ENCODE measurements around the gene LPIN1. TPM values are rescaled to one million over a fixed set of nuclear protein-coding genes. Genes with fewer than 3 reads are reported as not detected.

LPIN1 gene
- total and polyA plus RNA-seq, 2 of the 13 experiments (the other 11 are each of a cell fraction or from before 2014, with no cell fraction given), result 9.7 to 19.4 TPM

DNA sequence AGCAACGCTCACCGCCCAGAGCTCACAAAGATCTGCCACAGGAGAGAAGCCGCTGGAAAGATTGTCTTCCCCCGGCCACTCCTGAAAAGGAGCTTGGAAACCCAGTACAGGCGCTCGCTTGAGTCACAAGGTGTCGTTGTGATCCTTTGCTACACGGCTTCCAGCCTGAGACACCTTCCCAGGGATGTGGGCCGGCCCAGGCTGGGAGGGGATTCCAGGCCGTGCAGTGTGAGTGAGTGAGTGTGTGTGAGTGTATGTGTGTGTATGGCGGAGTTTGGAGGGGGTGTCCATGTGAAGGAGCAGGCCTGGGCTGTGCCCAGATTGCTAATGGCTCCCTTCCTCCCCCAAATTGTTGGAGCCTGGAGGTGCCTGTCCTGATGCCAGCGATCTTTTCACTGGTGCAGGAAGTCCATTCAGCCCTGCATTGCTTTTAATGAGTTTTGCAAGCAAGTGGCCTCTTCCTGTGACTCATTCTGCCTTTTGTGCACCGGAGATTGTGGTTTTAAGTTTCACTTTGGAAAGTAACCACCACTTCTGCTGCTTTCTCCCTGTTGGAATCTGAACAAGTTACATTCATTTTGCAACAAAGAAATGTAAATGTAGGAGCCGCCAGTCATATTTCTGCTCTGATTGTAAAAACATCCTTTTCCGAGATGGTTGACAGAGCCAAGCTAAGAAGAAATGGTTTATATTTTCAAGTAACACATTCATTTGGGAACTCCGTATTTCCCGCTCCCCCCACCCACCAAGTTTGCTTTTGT is 83.7 kb downstream of the LPIN1 start (continued):
- TF ChIP-seq, protein P1, sequence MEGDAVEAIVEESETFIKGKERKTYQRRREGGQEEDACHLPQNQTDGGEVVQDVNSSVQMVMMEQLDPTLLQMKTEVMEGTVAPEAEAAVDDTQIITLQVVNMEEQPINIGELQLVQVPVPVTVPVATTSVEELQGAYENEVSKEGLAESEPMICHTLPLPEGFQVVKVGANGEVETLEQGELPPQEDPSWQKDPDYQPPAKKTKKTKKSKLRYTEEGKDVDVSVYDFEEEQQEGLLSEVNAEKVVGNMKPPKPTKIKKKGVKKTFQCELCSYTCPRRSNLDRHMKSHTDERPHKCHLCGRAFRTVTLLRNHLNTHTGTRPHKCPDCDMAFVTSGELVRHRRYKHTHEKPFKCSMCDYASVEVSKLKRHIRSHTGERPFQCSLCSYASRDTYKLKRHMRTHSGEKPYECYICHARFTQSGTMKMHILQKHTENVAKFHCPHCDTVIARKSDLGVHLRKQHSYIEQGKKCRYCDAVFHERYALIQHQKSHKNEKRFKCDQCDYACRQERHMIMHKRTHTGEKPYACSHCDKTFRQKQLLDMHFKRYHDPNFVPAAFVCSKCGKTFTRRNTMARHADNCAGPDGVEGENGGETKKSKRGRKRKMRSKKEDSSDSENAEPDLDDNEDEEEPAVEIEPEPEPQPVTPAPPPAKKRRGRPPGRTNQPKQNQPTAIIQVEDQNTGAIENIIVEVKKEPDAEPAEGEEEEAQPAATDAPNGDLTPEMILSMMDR (CRISPR knock-in tag; IDR thresholded peaks at IDR 0.05), result peak; percentile 86
- TF ChIP-seq KDM5B (CRISPR knock-in tag; IDR thresholded peaks at IDR 0.05; ENCODE audit: borderline replicate concordance) (0 out of 2 replicates have a peak, but pooled peaks have one; percentile 39), MED13 (CRISPR knock-in tag; IDR thresholded peaks at IDR 0.05) (no peak), ZNF335 (CRISPR knock-in tag; IDR thresholded peaks at IDR 0.05) (peak; percentile 74; the same call in 1 of the 2 replicates), SMAD3 (CRISPR knock-in tag; IDR thresholded peaks at IDR 0.05) (peak; percentile 51; the same call in 1 of the 2 replicates), MIXL1 (CRISPR knock-in tag; IDR thresholded peaks at IDR 0.05) (peak; percentile 58; the same call in 1 of the 2 replicates), ZNF598 (CRISPR knock-in tag; IDR thresholded peaks at IDR 0.05; ENCODE audit: borderline replicate concordance) (peak; percentile 88), KDM6A (CRISPR knock-in tag; IDR thresholded peaks at IDR 0.05; ENCODE audit: low read depth) (peak; percentile 79), PPARG (CRISPR knock-in tag; conservative IDR thresholded peaks at IDR 0.05) (peak; percentile 14; the same call in 1 of the 2 replicates), KDM5A (IDR thresholded peaks at IDR 0.05; ENCODE audit: borderline replicate concordance, low read length) (peak; percentile 33; the same call in 1 of the 2 replicates)
- TF ChIP-seq, protein P2, sequence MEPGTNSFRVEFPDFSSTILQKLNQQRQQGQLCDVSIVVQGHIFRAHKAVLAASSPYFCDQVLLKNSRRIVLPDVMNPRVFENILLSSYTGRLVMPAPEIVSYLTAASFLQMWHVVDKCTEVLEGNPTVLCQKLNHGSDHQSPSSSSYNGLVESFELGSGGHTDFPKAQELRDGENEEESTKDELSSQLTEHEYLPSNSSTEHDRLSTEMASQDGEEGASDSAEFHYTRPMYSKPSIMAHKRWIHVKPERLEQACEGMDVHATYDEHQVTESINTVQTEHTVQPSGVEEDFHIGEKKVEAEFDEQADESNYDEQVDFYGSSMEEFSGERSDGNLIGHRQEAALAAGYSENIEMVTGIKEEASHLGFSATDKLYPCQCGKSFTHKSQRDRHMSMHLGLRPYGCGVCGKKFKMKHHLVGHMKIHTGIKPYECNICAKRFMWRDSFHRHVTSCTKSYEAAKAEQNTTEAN (CRISPR knock-in tag; conservative IDR thresholded peaks at IDR 0.05), result peak; percentile 75
- TF ChIP-seq, protein P3, sequence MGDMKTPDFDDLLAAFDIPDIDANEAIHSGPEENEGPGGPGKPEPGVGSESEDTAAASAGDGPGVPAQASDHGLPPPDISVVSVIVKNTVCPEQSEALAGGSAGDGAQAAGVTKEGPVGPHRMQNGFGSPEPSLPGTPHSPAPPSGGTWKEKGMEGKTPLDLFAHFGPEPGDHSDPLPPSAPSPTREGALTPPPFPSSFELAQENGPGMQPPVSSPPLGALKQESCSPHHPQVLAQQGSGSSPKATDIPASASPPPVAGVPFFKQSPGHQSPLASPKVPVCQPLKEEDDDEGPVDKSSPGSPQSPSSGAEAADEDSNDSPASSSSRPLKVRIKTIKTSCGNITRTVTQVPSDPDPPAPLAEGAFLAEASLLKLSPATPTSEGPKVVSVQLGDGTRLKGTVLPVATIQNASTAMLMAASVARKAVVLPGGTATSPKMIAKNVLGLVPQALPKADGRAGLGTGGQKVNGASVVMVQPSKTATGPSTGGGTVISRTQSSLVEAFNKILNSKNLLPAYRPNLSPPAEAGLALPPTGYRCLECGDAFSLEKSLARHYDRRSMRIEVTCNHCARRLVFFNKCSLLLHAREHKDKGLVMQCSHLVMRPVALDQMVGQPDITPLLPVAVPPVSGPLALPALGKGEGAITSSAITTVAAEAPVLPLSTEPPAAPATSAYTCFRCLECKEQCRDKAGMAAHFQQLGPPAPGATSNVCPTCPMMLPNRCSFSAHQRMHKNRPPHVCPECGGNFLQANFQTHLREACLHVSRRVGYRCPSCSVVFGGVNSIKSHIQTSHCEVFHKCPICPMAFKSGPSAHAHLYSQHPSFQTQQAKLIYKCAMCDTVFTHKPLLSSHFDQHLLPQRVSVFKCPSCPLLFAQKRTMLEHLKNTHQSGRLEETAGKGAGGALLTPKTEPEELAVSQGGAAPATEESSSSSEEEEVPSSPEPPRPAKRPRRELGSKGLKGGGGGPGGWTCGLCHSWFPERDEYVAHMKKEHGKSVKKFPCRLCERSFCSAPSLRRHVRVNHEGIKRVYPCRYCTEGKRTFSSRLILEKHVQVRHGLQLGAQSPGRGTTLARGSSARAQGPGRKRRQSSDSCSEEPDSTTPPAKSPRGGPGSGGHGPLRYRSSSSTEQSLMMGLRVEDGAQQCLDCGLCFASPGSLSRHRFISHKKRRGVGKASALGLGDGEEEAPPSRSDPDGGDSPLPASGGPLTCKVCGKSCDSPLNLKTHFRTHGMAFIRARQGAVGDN (CRISPR knock-in tag; IDR thresholded peaks at IDR 0.05), result peak; percentile 90
- TF ChIP-seq, protein P4, sequence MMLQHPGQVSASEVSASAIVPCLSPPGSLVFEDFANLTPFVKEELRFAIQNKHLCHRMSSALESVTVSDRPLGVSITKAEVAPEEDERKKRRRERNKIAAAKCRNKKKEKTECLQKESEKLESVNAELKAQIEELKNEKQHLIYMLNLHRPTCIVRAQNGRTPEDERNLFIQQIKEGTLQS (CRISPR knock-in tag; IDR thresholded peaks at IDR 0.05), result peak; percentile 91
- TF ChIP-seq, protein P5, sequence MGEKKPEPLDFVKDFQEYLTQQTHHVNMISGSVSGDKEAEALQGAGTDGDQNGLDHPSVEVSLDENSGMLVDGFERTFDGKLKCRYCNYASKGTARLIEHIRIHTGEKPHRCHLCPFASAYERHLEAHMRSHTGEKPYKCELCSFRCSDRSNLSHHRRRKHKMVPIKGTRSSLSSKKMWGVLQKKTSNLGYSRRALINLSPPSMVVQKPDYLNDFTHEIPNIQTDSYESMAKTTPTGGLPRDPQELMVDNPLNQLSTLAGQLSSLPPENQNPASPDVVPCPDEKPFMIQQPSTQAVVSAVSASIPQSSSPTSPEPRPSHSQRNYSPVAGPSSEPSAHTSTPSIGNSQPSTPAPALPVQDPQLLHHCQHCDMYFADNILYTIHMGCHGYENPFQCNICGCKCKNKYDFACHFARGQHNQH (CRISPR knock-in tag; IDR thresholded peaks at IDR 0.05), result peak; percentile 81
- TF ChIP-seq, protein P6, sequence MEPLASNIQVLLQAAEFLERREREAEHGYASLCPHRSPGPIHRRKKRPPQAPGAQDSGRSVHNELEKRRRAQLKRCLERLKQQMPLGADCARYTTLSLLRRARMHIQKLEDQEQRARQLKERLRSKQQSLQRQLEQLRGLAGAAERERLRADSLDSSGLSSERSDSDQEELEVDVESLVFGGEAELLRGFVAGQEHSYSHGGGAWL (CRISPR knock-in tag; IDR thresholded peaks at IDR 0.05), result no peak
- TF ChIP-seq, protein P7, sequence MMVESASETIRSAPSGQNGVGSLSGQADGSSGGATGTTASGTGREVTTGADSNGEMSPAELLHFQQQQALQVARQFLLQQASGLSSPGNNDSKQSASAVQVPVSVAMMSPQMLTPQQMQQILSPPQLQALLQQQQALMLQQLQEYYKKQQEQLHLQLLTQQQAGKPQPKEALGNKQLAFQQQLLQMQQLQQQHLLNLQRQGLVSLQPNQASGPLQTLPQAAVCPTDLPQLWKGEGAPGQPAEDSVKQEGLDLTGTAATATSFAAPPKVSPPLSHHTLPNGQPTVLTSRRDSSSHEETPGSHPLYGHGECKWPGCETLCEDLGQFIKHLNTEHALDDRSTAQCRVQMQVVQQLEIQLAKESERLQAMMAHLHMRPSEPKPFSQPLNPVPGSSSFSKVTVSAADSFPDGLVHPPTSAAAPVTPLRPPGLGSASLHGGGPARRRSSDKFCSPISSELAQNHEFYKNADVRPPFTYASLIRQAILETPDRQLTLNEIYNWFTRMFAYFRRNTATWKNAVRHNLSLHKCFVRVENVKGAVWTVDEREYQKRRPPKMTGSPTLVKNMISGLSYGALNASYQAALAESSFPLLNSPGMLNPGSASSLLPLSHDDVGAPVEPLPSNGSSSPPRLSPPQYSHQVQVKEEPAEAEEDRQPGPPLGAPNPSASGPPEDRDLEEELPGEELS (CRISPR knock-in tag; IDR thresholded peaks at IDR 0.05), result peak; percentile 89
